HT1080 (cell line): ENCODE data around the gene CHMP1A. TPM values are rescaled to one million over a fixed set of nuclear protein-coding genes. Genes with fewer than 3 reads are reported as not detected.

Experiments
- DNase-seq: peaks from one replicate; pipeline ENCODE4 v3.0.0-alpha.2; 2015; ENCODE audit warnings: low read depth
- total RNA-seq: library from RNA; depleted of rRNA; stranded (reverse); fragments of >200 nt; shearing (Covaris generic); gene quantifications from 2 replicates; pipeline ENCODE4 v1.2.3, GENCODE V29; 2014

CHMP1A gene
- total RNA-seq, 1 experiment from 2014 or later = 120 TPM

- no peak for DNase-seq
These were observed 32.4 kb downstream of the CHMP1A start for GRCh38 chr16:89624777-89625761.

DNA sequence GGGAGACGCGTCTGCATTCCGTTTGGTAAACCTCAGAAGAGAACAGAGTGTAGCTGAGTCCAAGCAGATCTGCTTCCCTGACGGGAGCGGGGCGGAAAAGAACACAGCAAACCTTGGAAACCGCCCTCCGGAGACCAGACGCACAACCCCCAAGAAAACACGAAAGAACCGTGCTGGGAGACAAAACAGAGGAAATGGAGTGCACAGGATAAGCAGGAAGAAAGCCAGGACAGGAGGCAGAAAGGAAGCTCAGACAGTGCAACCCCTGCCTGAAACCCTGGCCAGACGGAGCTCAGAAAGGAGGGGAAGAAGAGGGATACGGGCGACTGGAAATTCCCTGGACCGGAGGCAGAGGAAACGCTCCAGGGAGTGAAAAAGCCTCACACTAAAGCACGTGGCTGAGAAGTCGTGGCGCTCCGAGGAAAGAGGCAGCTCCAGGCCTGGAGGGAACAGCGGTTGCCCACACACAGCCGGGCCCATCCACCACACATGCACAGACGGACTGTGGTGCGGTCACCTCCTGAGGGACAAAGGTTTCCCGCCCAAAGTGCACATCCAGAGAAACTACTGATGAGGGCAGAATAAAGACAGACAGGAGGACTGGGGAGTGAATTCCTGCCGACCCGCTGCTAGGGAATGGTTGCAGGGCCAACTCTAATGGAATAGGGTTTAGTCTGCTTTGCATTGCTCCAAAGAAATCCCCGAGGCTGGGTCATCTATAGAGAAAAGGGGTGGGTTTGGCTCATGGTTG lies 33.8 kb downstream of the CHMP1A start:
- no peak for DNase-seq

DNA sequence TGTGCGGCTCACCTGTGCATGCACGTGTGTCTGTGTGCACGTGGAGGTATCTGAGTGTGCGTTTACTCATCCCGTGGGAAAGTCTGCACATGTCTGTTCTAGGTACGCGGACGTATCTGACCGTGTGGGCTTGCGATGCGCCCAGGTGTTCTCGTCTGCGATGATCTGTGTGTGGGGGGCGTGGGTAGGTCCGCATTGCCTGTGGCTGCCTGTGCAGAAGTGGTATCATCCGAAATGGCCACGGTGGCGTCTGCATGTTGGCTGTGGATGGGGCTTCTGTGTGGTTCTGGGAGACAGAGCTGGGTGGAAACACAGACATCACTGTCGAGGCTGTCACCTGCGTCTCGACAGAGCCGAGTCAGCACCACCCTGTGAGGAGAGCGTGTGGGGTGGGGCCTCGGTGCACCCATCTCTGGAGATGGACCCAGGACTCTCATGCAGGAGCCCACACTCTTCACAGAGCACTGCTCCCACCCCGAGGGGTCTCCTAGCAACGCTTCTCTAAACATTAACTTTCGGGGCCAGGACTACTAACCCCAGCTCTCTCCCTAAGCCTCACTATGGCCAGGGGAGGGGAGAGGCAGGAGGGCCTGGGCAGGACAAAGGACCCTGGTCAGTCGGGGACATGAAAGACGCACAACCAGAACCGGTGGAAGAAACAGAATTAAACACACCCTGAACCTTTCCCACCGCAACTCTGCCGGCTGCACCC lies 35.7 kb downstream of the CHMP1A start:
- no peak for DNase-seq

GRCh38 chr16:89621136-89621697 lies 36.3 kb downstream of the CHMP1A start:
- DNase-seq = no peak

DNA sequence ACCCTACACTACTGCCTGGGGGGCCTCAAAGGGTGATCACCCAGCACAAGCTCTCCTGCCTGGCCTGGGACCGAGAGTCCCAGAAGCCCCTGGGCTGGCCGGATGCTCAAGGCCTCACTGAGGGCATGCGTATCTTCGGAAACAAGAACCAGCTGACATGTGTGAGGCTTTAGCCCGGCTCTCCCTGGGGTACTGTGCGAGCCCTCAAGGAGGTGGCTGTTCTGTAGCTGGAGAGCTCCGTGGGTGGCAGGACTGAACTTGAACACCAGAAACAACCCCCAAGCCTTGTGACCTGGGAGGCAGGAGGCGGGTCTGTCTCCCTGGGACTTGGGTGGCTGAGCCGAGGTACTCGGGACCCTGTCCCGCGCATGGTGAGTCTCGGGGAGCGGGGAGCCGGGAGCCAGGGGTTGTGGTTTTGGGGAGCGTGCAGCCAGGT lies 37.1 kb downstream of the CHMP1A start:
- DNase-seq = no peak

GRCh38 chr16:89619840-89620239 lies 37.7 kb downstream of the CHMP1A start:
- no peak for DNase-seq

DNA sequence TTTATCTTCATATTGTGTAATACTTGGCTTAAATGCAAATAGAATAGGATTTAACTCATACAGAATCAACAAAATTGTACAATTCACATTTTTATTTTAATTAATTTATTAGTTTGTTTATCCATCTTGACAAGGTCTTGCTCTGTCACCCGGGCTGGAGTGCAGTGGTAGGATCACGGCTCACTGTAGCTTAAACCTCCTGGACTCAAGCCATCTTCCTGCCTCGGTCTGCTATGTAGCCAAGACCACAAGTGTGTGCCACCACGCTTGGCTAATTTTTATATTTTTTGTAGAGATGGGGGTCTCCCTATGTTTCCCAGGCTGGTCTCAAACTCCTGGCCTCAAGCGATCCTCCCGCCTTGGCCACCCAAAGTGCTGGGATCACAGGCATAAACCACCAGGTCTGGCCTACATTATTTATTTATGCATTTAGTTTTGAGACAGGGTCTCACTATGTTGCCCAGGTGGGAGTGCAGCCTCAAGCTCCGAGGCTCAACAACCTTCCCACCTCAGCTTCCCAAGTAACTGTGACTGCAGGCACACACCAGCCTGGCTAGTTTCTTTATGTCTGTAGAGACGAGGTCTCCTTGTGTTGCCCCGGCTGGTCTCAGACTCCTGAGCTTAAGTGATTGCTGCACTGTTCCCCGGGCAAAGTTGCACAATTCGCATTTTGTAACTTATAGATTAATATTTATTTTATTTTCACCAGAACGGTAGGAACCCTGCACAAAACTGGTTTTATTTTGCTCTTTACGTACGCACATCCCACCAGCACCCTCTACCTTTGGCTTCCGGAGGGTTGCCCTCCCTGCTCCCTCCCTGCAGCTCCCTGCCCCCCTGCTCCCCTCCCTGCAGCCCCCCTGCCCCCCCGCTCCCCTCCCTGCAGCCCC lies 39.2 kb downstream of the CHMP1A start:
- DNase-seq = no peak

GRCh38 chr16:89617036-89617435 lies 40.5 kb downstream of the CHMP1A start:
- no peak for DNase-seq

DNA sequence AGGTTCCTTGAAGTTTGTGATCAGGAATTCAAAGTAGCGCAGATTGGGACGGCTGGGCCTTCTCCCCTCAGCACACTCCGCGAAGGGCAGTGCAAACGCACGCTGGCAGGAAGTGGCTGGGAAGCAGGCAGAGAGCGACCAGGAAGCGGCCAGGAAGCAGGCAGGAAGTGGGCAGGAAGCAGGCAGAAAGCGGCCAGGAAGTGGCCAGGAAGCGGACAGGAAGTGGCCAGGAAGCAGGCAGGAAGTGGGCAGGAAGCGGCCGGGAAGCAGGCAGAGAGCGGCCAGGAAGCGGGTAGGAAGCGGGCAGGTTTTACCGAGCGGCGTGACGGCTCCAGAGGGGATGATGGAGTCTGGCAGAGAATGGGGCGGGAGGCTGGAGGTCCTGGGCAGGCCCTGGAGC lies 40.9 kb downstream of the CHMP1A start:
- DNase-seq = no peak

- DNase-seq = no peak
These were observed 41.9 kb downstream of the CHMP1A start for GRCh38 chr16:89615596-89616090.

GRCh38 chr16:89615176-89615575 lies 42.3 kb downstream of the CHMP1A start:
- no peak for DNase-seq

DNA sequence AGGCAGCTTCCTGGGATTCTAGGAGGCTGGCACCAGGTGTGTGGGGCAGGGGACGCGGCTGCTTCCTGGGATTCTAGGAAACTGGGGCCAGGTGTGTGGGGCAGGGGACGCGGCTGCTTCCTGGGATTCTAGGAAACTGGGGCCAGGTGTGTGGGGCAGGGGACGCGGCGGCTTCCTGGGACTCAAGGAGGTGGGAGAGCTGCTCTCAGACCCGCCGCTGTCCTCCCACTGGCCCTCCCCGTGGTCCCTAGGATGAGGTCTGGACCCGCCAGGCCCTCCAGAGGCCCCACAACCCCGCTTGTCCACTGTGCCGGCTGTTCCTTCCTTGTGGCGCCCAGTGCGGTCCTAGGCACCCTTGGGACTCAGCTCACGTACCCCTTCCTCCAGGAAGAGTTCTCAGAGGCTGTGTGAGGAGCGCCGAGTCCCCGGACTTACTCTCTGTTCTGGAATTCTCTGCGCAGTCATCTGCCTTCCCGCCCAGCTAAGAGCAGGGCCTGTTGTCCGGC lies 43.5 kb downstream of the CHMP1A start:
- no peak for DNase-seq

- no peak for DNase-seq
These were observed 44.1 kb downstream of the CHMP1A start, which contains the start of gene DPEP1 for GRCh38 chr16:89613231-89613953. TSS of gene DPEP1 (plus strand) at chr16:89613642. CDS start at chr16:89630411, 16,769 bp downstream.

DNA sequence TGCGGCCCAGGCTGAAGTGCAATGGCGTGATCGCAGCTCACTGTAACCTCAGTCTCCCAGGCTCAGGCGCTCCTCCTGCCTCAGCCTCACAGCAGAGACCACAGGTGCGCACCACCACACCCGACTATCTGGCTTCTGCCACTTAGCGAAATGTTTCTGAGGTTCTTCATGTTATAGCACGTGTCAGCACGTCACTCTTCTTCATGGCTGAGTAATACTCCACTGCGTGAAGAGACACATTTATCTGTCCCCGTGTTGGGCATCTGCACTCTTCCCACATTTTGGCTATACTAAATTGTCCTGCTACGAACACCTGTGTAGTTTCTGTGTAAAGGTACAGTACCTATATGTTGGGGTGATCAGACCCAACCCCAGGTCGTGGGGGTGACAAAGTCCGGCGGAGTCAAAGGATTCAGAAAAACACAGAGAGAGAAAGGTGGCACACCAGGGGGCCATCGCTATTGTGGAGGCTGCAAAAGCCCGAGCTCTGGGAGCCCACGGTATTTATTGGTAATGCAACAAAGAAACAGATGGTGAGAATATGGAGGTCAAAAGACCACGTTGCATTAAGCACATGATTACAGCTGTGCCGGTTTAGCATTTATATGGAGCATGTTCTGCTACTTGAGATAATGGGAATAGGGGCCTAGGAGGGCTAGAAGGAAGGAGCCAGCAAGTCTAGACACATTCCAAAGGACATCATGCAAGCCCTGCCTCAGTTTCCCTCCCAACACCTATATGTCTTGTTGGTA lies 44.9 kb downstream of the CHMP1A start:
- no peak for DNase-seq

DNA sequence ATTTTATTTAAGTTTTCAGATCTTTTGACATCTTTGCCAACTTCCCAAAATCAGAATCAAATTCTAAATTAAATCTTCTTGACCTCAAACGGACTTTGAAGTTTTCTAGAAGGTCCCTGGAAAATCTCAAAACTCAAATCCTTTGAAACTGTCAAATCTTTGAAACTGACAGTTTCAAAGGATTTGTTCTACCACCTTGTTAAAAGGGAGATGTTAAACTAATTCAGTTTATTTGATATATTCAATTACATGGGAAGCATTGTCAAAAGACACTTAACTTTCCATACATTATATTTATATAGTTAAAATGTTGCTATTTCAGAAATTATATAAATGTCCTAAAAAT lies 47.4 kb downstream of the CHMP1A start:
- no peak for DNase-seq

DNA sequence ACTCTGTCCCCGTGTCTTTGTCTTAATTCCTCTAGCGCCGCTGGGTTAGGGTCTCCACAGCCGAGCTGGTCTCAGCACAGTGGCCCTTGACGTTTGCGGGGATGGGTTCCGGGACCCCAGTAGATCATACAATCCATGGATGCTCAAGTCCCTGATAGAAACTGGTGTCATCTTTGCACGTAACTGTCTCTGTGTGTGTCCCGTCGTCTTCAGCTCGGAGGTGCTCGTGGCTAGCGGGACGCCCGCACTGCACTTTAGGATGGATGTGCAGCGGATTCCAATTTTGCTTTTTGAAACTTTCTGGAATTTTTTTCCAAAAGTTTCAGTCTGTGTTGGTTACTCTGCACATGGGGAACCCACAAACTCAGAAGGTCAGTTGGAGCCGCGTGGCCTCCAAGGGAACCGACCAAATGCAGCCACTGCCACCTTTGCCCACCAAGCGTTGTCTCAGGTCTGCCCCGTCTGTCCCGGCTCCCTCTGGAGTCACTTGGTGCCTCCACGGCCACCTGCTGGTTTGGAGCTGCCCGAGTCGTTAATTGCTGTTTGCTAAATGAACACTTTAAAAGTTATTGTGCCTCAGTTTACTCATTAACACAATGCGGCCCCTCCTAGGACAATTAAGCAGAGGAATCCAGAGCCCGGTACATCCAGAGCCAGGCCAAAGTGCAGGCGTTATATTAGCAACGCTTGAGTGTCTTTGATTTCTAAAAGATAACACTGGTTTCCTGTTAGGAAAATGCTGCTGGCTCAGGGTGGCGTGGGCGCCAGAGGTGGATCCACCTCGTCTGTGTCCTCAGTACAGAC lies 49.4 kb downstream of the CHMP1A start:
- DNase-seq = no peak

GRCh38 chr16:89607453-89607852 lies 50.1 kb downstream of the CHMP1A start:
- DNase-seq = no peak

DNA sequence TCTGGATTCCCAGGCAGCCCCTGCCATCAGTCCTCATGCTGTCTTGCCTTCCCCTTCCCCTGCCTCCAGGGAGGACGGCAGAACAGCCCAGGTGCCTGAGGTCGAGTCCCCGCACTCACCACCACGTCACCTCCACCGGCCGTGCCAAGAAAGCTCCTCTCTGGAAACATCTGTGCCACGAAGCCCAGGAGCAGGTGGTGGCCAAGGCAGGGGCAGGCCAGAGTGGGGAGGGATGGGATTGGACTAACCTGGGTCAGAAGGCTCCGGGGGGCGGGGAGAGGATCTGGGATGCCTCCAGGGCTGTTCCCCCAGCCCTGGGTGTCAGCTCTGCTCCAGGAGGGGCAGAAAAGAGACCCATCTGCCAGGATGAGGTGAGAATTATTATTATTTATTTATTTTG lies 51.5 kb downstream of the CHMP1A start:
- DNase-seq = no peak
